Measurements from ENCODE around the gene CRYL1.

- TF ChIP-seq NRF1 (IDR thresholded peaks at IDR 0.05; ENCODE audit: low read depth, low read length) (no peak), GABPA (IDR thresholded peaks at IDR 0.05; ENCODE audit: low read depth) (no peak), EP300 (IDR thresholded peaks at IDR 0.05; ENCODE audit: borderline replicate concordance in 1 of 2, low read depth in 1 of 2, low read length in 1 of 2) (no peak), POLR2AphosphoS5 (IDR thresholded peaks at IDR 0.05; ENCODE audit: low read depth, low read length) (no peak), YY1 (IDR thresholded peaks at IDR 0.05; ENCODE audit: low read depth) (no peak), ELF1 (IDR thresholded peaks at IDR 0.05) (no peak), RAD21 (IDR thresholded peaks at IDR 0.05; ENCODE audit: low read length) (no peak), RCOR1 (IDR thresholded peaks at IDR 0.05; ENCODE audit: low read length) (no peak), SMC3 (IDR thresholded peaks at IDR 0.05; ENCODE audit: low read depth, low read length) (no peak), MEF2A (IDR thresholded peaks at IDR 0.05; ENCODE audit: borderline replicate concordance, low read depth) (no peak)
- TF ChIP-seq, protein P1, sequence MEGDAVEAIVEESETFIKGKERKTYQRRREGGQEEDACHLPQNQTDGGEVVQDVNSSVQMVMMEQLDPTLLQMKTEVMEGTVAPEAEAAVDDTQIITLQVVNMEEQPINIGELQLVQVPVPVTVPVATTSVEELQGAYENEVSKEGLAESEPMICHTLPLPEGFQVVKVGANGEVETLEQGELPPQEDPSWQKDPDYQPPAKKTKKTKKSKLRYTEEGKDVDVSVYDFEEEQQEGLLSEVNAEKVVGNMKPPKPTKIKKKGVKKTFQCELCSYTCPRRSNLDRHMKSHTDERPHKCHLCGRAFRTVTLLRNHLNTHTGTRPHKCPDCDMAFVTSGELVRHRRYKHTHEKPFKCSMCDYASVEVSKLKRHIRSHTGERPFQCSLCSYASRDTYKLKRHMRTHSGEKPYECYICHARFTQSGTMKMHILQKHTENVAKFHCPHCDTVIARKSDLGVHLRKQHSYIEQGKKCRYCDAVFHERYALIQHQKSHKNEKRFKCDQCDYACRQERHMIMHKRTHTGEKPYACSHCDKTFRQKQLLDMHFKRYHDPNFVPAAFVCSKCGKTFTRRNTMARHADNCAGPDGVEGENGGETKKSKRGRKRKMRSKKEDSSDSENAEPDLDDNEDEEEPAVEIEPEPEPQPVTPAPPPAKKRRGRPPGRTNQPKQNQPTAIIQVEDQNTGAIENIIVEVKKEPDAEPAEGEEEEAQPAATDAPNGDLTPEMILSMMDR (IDR thresholded peaks at IDR 0.05): no peak
Observed at GRCh38 chr13:20514866-20515265, 10.8 kb downstream of the CRYL1 start.

All from SK-N-SH (cell line).